ENCODE measurements around the gene TRDMT1.

DNA sequence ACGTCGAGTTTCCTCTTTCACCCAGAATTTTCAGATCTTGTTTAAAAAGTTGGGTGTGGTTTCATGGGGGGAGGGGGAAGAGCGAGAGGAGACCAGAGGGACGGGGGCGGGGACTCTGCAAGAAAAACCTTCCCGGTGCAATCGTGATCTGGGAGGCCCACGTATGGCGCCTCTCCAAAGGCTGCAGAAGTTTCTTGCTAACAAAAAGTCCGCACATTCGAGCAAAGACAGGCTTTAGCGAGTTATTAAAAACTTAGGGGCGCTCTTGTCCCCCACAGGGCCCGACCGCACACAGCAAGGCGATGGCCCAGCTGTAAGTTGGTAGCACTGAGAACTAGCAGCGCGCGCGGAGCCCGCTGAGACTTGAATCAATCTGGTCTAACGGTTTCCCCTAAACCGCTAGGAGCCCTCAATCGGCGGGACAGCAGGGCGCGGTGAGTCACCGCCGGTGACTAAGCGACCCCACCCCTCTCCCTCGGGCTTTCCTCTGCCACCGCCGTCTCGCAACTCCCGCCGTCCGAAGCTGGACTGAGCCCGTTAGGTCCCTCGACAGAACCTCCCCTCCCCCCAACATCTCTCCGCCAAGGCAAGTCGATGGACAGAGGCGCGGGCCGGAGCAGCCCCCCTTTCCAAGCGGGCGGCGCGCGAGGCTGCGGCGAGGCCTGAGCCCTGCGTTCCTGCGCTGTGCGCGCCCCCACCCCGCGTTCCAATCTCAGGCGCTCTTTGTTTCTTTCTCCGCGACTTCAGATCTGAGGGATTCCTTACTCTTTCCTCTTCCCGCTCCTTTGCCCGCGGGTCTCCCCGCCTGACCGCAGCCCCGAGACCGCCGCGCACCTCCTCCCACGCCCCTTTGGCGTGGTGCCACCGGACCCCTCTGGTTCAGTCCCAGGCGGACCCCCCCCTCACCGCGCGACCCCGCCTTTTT is 26.9 kb upstream of the TRDMT1 start, which contains the start of gene VIM:
- no peak for TF ChIP-seq GATA2 (IDR thresholded peaks at IDR 0.05; ENCODE audit: low read depth, low read length)
- TF ChIP-seq GATA3 (IDR thresholded peaks at IDR 0.05; ENCODE audit: low read depth, low read length) = no peak

All from SH-SY5Y (cell line).